ENCODE measurements around the gene LDLRAD4. TPM values are rescaled to one million over a fixed set of nuclear protein-coding genes. Genes with fewer than 3 reads are reported as not detected.

The LDLRAD4 gene
- total RNA-seq, 1 donor from 2014 or later = 1.4 TPM

DNA sequence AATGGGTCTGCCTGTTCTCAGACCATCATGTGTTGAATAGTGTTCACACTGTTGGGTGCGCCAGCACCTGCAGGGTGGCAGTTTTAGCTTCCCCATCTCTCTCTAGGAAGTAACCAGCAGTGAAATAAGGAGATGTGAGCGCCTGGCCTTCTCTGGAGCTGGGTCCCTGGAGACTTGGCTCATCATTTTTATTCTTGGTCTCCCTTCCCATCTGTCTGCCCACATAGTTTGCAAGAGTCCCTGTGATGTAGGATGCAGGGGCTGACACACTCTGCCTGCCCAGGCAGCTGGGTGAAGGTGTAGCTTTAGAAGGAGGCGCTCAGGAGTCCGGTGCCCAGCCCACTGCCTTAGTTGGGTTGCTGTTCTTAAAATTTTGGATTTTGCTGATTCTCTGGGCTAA is 172.2 kb downstream of the LDLRAD4 start:
- DNase-seq (ENCODE audit: low read depth, low spot score) = no peak
- H3K4me1 Mint-ChIP-seq = peaks cover 5% of the 10 kb centered on the region
- H3K9me3 Mint-ChIP-seq = no peaks in the 10 kb centered on the region
- no peak overlapping the region for H3K27ac Mint-ChIP-seq (ENCODE audit: unreplicated experiment)
- H3K36me3 Mint-ChIP-seq (ENCODE audit: low read depth) = no peaks in the 10 kb centered on the region
- no peak overlapping the region for H3K4me3 Mint-ChIP-seq
- peaks cover 3% of the 10 kb centered on the region for H3K27me3 Mint-ChIP-seq (ENCODE audit: low read depth)
- TF ChIP-seq, protein P1, sequence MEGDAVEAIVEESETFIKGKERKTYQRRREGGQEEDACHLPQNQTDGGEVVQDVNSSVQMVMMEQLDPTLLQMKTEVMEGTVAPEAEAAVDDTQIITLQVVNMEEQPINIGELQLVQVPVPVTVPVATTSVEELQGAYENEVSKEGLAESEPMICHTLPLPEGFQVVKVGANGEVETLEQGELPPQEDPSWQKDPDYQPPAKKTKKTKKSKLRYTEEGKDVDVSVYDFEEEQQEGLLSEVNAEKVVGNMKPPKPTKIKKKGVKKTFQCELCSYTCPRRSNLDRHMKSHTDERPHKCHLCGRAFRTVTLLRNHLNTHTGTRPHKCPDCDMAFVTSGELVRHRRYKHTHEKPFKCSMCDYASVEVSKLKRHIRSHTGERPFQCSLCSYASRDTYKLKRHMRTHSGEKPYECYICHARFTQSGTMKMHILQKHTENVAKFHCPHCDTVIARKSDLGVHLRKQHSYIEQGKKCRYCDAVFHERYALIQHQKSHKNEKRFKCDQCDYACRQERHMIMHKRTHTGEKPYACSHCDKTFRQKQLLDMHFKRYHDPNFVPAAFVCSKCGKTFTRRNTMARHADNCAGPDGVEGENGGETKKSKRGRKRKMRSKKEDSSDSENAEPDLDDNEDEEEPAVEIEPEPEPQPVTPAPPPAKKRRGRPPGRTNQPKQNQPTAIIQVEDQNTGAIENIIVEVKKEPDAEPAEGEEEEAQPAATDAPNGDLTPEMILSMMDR (conservative IDR thresholded peaks at IDR 0.05) = no peak

DNA sequence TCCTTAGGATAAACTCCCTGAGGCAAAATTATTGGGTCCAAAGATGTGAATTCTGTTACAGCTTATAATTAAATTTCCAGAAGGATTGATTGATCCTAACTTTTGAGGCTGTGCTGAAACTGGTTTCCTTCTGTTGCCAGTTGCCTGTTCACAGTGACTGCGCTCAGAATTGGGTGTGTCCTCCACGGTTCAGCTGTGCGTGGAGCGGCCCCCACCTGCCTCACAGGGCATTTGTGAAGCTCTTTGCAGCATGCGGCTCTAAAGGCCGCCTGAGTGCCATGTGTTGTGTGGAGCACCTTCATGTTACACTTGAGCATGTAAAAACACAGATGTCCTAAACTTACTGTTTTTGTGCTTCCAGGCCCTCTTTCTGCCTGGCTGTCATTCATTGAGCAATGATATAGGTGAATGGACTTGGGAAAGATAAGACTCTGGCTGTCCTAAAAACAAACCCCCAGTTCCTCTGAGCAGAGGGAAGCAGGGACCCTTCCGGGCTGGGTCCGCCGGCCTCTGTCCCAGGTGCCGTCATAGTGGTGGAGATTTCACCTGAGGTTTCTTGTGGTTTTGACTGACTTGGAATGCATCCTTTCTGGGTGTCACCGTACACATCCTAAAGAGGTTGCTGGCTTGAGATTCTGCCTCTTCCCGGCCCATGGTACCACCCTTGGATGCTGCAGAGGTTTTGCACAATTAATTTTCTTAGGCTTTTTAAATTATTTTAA is 173.6 kb downstream of the LDLRAD4 start:
- DNase-seq (ENCODE audit: low read depth, low spot score) = no peak
- H3K27me3 Mint-ChIP-seq (ENCODE audit: low read depth) = peaks cover 3% of the 10 kb centered on the region
- no peaks in the 10 kb centered on the region for H3K36me3 Mint-ChIP-seq (ENCODE audit: low read depth)

DNA sequence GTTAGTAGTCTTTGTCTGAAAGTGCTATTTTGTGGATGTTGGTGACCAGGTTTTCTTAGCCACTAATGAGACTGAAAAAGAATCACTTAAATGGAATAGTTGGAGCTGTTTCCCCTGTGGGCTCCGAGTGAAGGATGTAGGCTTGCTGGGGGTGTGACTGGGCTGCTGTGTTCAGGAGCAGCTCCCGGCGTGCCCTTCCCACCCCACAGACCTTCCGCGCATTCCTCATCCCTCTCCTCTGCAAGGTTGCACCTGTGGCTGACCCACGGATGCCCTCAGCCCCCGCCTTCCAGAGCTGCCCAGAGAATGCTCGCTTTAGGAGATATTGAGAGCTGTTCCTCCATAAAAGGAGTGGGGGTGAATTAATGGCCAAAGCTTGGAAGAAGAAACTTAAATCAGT is 174.3 kb downstream of the LDLRAD4 start:
- Mint-ChIP-seq H3K36me3 (ENCODE audit: low read depth) (no peaks in the 10 kb centered on the region), H3K4me1 (peaks cover 5% of the 10 kb centered on the region), H3K4me3 (no peak overlapping the region), H3K27me3 (ENCODE audit: low read depth) (peaks cover 3% of the 10 kb centered on the region), H3K27ac (ENCODE audit: unreplicated experiment) (no peak overlapping the region), H3K9me3 (no peaks in the 10 kb centered on the region)
- TF ChIP-seq, protein P1 (conservative IDR thresholded peaks at IDR 0.05) = no peak
- no peak for DNase-seq (ENCODE audit: low read depth, low spot score)

More for the DNA sequence above, 173.6 kb downstream of the LDLRAD4 start:
- Mint-ChIP-seq H3K27ac (ENCODE audit: unreplicated experiment) (no peak overlapping the region), H3K4me3 (no peak overlapping the region), H3K4me1 (peaks cover 5% of the 10 kb centered on the region), H3K9me3 (no peaks in the 10 kb centered on the region)
- TF ChIP-seq, protein P1 (conservative IDR thresholded peaks at IDR 0.05) = no peak

DNA sequence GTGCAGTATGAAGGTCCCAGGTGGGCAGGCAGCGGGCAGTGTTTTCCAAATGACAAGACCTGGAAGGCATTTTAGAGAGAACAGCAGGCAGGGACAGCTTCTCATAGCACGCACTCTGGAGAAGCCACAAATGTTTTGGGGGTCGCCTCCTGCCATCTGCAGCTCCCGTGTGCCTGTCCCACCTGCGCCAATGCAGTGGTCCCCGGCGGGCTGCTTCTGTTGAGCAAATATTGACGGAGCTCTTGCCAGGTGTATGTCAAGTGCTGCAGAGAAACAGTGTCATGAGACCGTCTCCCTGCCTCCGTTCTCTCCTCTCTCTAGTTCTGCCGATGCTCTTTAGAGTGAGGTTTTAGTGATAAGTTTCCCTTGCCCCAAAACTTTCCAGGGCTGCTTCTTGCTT is 174.8 kb downstream of the LDLRAD4 start:
- no peak overlapping the region for H3K4me3 Mint-ChIP-seq
- H3K27me3 Mint-ChIP-seq (ENCODE audit: low read depth) = peaks cover 3% of the 10 kb centered on the region
- no peaks in the 10 kb centered on the region for H3K9me3 Mint-ChIP-seq
- no peaks in the 10 kb centered on the region for H3K36me3 Mint-ChIP-seq (ENCODE audit: low read depth)
- H3K4me1 Mint-ChIP-seq = peaks cover 5% of the 10 kb centered on the region
- no peak for DNase-seq (ENCODE audit: low read depth, low spot score)
- no peak overlapping the region for H3K27ac Mint-ChIP-seq (ENCODE audit: unreplicated experiment)
- TF ChIP-seq, protein P1 (conservative IDR thresholded peaks at IDR 0.05) = no peak

DNA sequence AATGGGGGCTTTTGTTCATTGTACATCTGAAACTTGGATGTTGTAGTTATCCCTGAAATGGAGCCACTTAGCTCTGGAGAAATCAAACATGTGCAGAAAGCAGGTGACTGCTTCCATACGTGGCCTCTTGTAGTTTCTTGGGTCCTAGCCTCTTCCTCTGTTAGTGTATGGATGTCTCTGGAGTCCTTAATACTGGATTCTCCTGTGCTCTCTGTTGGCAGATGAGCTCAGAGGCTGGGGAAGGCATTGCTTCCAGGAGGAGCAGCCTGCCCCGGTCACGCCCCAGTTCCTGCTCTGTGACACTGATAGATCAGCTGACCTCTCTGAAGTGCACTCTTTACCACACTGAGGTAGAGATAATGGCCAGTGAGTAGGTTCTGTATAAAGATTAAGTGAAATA is 176.2 kb downstream of the LDLRAD4 start:
- Mint-ChIP-seq H3K27me3 (ENCODE audit: low read depth) (peaks cover 3% of the 10 kb centered on the region), H3K4me1 (peaks cover 5% of the 10 kb centered on the region), H3K27ac (ENCODE audit: unreplicated experiment) (no peak overlapping the region), H3K36me3 (ENCODE audit: low read depth) (no peaks in the 10 kb centered on the region), H3K4me3 (no peak overlapping the region), H3K9me3 (no peaks in the 10 kb centered on the region)
- DNase-seq (ENCODE audit: low read depth, low spot score) = no peak
- TF ChIP-seq, protein P1 (conservative IDR thresholded peaks at IDR 0.05) = no peak

Data from neural crest cell (in vitro differentiated cells).